Adrenal gland (tissue), 5 donors: Measurements from ENCODE around the gene CEP170.

Source experiments
- POLR2A ChIP-seq, 2 donors: fragments of 450-650 bp; IDR thresholded peaks; one replicate each; pipeline ENCODE4 v1.6.1; 2017; ENCODE audit warnings: antibody characterized with exemption in 2 of 2, mild to moderate bottlenecking in 2 of 2, moderate library complexity in 1 of 2
- TF ChIP-seq, protein P1 (sequence below), 6 experiments: fragments of 450-650 bp in 4 of 6; fragments of 200-600 bp in 2 of 6; sonication (generic) in 1 of 6; IDR thresholded peaks; 1 replicate in 5 of 6; 2 replicates in 1 of 6; pipeline versions ENCODE4 v1.5.1 to v1.8.0; 2016 to 2021; ENCODE audit warnings: antibody characterized with exemption in 6 of 6, mild to moderate bottlenecking in 2 of 6, moderate library complexity in 1 of 6
- donor health status: DM: no; HTN: no; CAD: no.

DNA sequence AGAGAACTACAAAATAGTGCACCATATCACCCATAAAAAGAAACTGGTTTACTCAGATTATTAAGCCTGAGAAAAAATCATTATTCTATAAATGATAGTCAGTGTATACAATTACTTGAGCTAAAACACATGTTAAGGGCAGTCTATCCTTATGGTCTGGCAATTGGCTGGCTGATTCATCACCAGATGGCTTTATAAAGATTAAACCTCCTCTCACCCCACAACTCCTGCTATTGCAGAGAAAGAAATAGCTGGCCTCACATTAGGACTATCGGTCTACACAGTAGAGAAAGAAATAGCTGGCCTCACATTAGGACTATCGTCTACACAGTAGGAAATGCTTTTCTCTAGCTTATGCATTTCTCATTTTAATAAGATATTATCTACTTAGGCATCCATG, 21.2 kb downstream of the CEP170 start:
- TF ChIP-seq, protein P1, sequence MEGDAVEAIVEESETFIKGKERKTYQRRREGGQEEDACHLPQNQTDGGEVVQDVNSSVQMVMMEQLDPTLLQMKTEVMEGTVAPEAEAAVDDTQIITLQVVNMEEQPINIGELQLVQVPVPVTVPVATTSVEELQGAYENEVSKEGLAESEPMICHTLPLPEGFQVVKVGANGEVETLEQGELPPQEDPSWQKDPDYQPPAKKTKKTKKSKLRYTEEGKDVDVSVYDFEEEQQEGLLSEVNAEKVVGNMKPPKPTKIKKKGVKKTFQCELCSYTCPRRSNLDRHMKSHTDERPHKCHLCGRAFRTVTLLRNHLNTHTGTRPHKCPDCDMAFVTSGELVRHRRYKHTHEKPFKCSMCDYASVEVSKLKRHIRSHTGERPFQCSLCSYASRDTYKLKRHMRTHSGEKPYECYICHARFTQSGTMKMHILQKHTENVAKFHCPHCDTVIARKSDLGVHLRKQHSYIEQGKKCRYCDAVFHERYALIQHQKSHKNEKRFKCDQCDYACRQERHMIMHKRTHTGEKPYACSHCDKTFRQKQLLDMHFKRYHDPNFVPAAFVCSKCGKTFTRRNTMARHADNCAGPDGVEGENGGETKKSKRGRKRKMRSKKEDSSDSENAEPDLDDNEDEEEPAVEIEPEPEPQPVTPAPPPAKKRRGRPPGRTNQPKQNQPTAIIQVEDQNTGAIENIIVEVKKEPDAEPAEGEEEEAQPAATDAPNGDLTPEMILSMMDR (IDR thresholded peaks at IDR 0.05): no peak
- TF ChIP-seq POLR2A (IDR thresholded peaks at IDR 0.05): no peak
